WERI-Rb-1 (cell line): ENCODE results near the gene PLEKHA3.

Experiments
- DNase-seq: peaks from one replicate; pipeline ENCODE4 v3.0.0-alpha.2; 2020
- H3K27ac ChIP-seq: fragments of 250-450 bp; sonication (Bioruptor Pico); 2 replicates; pipeline ENCODE4 v1.5.1; 2020; ENCODE audit warnings: mild to moderate bottlenecking, moderate library complexity
- H3K27me3 ChIP-seq: fragments of 250-450 bp; sonication (Bioruptor Pico); 2 replicates; pipeline ENCODE4 v1.5.1; 2021; ENCODE audit warnings: mild to moderate bottlenecking, low read depth, moderate library complexity; ENCODE audit not compliant: insufficient read depth, severe bottlenecking
- H3K36me3 ChIP-seq: fragments of 250-450 bp; sonication (Bioruptor Pico); 2 replicates; pipeline ENCODE4 v1.5.1; 2020; ENCODE audit warnings: mild to moderate bottlenecking, moderate library complexity
- H3K4me3 ChIP-seq: 2 replicates; pipeline ENCODE4 v1.5.1; 2011; ENCODE audit warnings: low read depth, mild to moderate bottlenecking, control low read depth, low read length
- H3K9me3 ChIP-seq: fragments of 250-450 bp; sonication (Bioruptor Pico); 2 replicates; pipeline ENCODE4 v1.5.1; 2021; ENCODE audit warnings: mild to moderate bottlenecking, moderate library complexity; ENCODE audit not compliant: severe bottlenecking
- TF ChIP-seq, protein P1 (sequence below): IDR thresholded peaks from 2 replicates; pipeline ENCODE4 v1.5.1; 2011; ENCODE audit warnings: low read depth, mild to moderate bottlenecking, control low read depth, inconsistent platforms, low read length

Gene PLEKHA3

DNA sequence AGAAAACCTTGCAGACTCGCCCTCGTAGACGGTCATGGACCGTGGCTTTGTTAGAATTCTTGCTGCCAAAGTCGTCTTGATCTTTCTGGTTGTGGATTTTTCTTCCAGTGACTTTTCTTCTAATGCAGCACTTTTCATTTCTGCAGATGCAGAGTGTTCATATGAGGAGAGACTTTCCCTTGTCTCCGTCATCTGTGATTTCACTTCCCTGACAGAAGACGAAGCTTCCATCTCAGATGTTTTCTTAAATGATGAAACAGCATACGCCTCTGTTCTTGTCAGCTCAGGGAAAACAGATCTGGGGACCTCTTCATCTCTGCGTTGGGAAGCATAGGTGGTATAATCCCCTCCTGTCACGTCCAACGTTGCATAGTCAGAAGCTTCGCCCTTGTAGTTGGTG, 50.9 kb downstream of the PLEKHA3 start:
- no peak for DNase-seq
- H3K4me3 ChIP-seq = no peak overlapping the region
- TF ChIP-seq, protein P1, sequence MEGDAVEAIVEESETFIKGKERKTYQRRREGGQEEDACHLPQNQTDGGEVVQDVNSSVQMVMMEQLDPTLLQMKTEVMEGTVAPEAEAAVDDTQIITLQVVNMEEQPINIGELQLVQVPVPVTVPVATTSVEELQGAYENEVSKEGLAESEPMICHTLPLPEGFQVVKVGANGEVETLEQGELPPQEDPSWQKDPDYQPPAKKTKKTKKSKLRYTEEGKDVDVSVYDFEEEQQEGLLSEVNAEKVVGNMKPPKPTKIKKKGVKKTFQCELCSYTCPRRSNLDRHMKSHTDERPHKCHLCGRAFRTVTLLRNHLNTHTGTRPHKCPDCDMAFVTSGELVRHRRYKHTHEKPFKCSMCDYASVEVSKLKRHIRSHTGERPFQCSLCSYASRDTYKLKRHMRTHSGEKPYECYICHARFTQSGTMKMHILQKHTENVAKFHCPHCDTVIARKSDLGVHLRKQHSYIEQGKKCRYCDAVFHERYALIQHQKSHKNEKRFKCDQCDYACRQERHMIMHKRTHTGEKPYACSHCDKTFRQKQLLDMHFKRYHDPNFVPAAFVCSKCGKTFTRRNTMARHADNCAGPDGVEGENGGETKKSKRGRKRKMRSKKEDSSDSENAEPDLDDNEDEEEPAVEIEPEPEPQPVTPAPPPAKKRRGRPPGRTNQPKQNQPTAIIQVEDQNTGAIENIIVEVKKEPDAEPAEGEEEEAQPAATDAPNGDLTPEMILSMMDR = no peak
- H3K36me3 ChIP-seq = peaks cover 28% of the 10 kb centered on the region
- no peak overlapping the region for H3K27ac ChIP-seq
- no peaks in the 10 kb centered on the region for H3K9me3 ChIP-seq
- no peaks in the 10 kb centered on the region for H3K27me3 ChIP-seq

DNA sequence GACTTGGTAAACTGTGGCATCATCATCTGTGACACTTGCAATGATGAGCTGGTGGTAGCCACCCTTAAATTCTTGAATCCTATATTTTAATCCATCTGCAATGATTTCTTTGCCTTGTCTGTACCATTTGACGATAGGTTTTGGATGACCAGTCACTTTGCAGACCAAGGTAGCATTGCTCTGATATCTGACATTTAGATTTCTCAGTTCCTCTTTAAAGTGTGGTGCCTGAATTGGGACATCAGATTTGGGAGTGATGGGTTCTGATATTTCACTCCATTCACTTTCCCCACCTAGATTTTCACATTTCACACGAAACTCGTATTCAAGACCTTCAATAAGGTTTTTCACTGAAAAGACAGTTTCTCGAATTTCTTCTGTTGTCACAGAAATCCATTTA, 55.8 kb downstream of the PLEKHA3 start:
- Histone ChIP-seq H3K4me3 (no peak overlapping the region), H3K9me3 (no peaks in the 10 kb centered on the region), H3K27ac (no peak overlapping the region), H3K27me3 (no peaks in the 10 kb centered on the region), H3K36me3 (peaks cover 59% of the 10 kb centered on the region)
- TF ChIP-seq, protein P1 = no peak
- DNase-seq = no peak

DNA sequence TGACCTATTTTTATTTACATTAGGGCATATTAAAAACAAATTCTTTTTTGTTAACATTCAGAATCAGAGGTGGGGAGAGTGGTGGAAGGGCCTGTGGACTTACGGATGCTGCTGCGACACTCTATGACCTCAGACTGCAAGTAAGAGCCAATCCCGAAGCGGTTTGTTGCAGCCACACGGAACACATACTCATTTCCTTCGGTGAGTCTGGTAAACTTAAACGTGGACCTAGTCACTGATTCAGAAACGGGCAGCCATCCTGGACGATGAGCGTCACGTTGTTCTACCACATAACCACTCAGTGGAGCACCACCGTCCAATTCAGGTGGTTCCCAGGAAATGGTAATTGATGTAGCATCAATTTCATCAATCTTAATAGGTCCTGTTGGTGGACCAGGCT, 61.9 kb downstream of the PLEKHA3 start:
- no peaks in the 10 kb centered on the region for H3K9me3 ChIP-seq
- no peak overlapping the region for H3K27ac ChIP-seq
- TF ChIP-seq, protein P1 = no peak
- no peak for DNase-seq
- peaks cover 51% of the 10 kb centered on the region for H3K36me3 ChIP-seq
- no peaks in the 10 kb centered on the region for H3K27me3 ChIP-seq
- no peak overlapping the region for H3K4me3 ChIP-seq

DNA sequence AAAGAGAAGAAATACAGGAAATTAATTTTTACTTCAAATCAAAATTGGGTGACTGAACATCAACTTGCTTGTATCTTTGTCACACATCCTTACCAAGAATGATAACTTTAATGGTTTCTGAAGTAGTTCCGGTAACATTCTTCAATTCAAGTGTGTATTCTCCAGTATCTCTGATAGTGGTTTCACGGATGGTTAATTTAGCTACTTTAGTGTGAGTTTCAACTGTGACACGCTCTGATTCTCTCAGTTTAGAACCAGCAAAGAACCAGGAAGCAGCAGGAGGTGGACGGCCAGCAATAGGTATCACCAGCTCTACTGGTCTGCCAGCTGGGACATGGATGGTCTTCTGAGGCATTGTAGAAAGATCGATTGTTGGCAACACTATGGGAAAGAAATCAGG, 62.3 kb downstream of the PLEKHA3 start:
- no peaks in the 10 kb centered on the region for H3K9me3 ChIP-seq
- TF ChIP-seq, protein P1 = no peak
- no peak for DNase-seq
- H3K4me3 ChIP-seq = no peak overlapping the region
- peaks cover 49% of the 10 kb centered on the region for H3K36me3 ChIP-seq
- no peak overlapping the region for H3K27ac ChIP-seq
- H3K27me3 ChIP-seq = no peaks in the 10 kb centered on the region

DNA sequence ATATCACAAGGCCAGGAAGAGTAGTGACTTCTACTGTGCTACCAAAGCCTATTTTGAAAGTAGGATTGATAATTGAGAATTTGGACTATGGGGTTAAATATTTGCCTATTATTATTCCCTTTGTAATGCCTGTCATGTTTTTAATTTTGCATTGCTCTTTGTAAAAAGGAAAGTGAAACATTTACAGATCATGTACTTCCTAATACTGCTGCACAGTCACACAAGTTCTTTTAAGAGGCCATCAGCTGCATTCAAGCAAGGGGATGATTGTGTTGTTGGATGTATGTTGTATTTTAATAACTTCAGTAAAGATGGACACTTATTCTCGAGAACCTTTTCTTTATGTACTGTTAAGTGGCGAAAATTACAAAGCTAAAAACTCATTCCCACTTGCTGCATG, 70.1 kb downstream of the PLEKHA3 start:
- no peaks in the 10 kb centered on the region for H3K9me3 ChIP-seq
- TF ChIP-seq, protein P1 = no peak
- no peak overlapping the region for H3K27ac ChIP-seq
- no peak overlapping the region for H3K4me3 ChIP-seq
- H3K36me3 ChIP-seq = peaks cover 70% of the 10 kb centered on the region
- DNase-seq = no peak
- no peaks in the 10 kb centered on the region for H3K27me3 ChIP-seq

DNA sequence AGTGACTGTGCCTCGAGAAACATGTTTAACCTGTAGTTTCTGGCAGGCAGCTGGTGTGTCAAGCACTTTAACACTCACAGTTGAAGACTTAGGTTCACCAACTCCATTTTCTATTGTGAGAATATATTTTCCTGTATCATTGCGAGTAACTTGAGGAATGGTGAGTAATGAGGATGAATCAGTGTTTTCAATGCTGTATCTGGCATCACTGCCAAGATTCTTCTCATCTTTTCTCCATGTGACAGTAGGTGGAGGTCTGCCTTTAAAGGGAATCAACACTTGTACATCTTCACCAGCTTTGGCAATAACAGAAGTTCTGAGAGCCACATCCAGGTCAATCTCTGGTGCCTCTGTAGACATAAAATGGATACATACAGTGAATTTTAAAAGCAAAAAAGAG, 72.8 kb downstream of the PLEKHA3 start:
- H3K36me3 ChIP-seq = peaks cover 69% of the 10 kb centered on the region
- H3K9me3 ChIP-seq = no peaks in the 10 kb centered on the region
- H3K4me3 ChIP-seq = no peak overlapping the region
- no peaks in the 10 kb centered on the region for H3K27me3 ChIP-seq
- no peak overlapping the region for H3K27ac ChIP-seq
- DNase-seq = no peak
- TF ChIP-seq, protein P1 = no peak
